Pancreas (tissue), 10 donors: ENCODE data around the gene CSMD2. TPM values are rescaled to one million over a fixed set of nuclear protein-coding genes. Genes with fewer than 3 reads are reported as not detected.

Experiments
- ATAC-seq, 4 donors: fragments of 200-7000 bp; cut with Tn5 transposase; one replicate each; pipeline versions ENCODE4 v1.8.0 to v1.9.1; 2020; ENCODE audit warnings: mild to moderate bottlenecking in 4 of 4, moderate library complexity in 4 of 4
- DNase-seq, 6 donors: peaks; one replicate each; pipeline ENCODE4 v3.0.0-alpha.2; 2020
- FAIRE-seq: peaks from 2 replicates; lab custom pipeline; 2012; peaks lifted over from hg19 to GRCh38; lab: Jason Lieb, UNC
- H3K27ac ChIP-seq, 4 donors: fragments of 200-600 bp; sonication (generic); 1 replicate in 3 of 4; 2 replicates in 1 of 4; pipeline versions ENCODE4 v1.5.0 to v1.8.0; 2020
- H3K27me3 ChIP-seq, 4 donors: fragments of 200-600 bp; one replicate each; pipeline ENCODE4 v1.8.0; 2021
- H3K36me3 ChIP-seq, 3 donors: fragments of 200-600 bp; sonication (generic) in 1 of 3; one replicate each; pipeline versions ENCODE4 v1.5.0 to v1.8.0; 2020 to 2021
- H3K4me1 ChIP-seq, 3 donors: fragments of 200-600 bp; one replicate each; pipeline ENCODE4 v1.8.0; 2021
- H3K4me3 ChIP-seq, 4 donors: fragments of 200-600 bp; sonication (generic) in 2 of 4; one replicate each; pipeline versions ENCODE4 v1.5.0 to v1.8.0; 2020 to 2021
- H3K9me3 ChIP-seq, 4 donors: fragments of 200-600 bp; one replicate each; pipeline ENCODE4 v1.8.0; 2021
- CTCF ChIP-seq, 4 donors: fragments of 200-600 bp; sonication (generic) in 3 of 4; IDR thresholded peaks; one replicate each; pipeline versions ENCODE4 v1.5.0 to v1.8.0; 2021; ENCODE audit warnings: antibody characterized with exemption in 4 of 4
- WGBS, 2 donors: extraction: QIAGEN DNeasy Blood & Tissue Kit; methylation state at CpG; one replicate each; pipeline ENCODE4 v1.1.7; 2013; 5-methylcytosine and 5-hydroxymethylcytosine counted together
- intact Hi-C, 3 donors: fragments of 100-400 bp; cut with DNase I; formaldehyde crosslinking; loops; one replicate each; pipeline versions ENCODE4 v1.11.1 to v1.14.2; 2022
- polyA plus RNA-seq, 2 donors: library from polyadenylated mRNA; stranded (reverse); fragments of 200-250 nt; gene quantifications; one replicate each; pipeline ENCODE4 v1.2.3, GENCODE V29; 2013
- total RNA-seq, 6 donors: library from RNA; stranded (reverse); fragmentation: NEBNext Ultra II Directional in 4 of 6; extraction: Animal tissue kit (Norgen Biotek cat#: 25700) in 4 of 6; gene quantifications; one replicate each; pipeline versions ENCODE4 v1.2.1 to v1.2.4, GENCODE V29; 2021 to 2023
- donor health status: healthy with polysubstance abuse.
- donor health status: DM: no; HTN: no; CAD: no; lungs with moderate emphysema.
- donor health status: DM: no; HTN: no; CAD: no.
- donor health status: control.
- donor health status: control.
- donor health status: Bipolar disorder and iron deficiency.
- donor health status: DM: yes; HTN: yes; CAD: no.
- donor health status: DM: no; HTN: no; CAD: no.
- donor health status: DM: no; HTN: no; CAD: no.
- donor health status: DM: yes; HTN: yes; CAD: no.

CSMD2 gene
- total and polyA plus RNA-seq, 8 donors = 0.04 to 2.0 (median 0.36) TPM

GRCh38 chr1:33624261-33624990 lies 540.6 kb downstream of the CSMD2 start:
- H3K27me3 ChIP-seq = no peaks in the 10 kb centered on the region
- DNase-seq (no peak), ATAC-seq (no peak), FAIRE-seq (no peak)
- no peaks in the 10 kb centered on the region for H3K9me3 ChIP-seq
- intact Hi-C loops = no loop called here
- no peaks in the 10 kb centered on the region for H3K36me3 ChIP-seq
- no peak overlapping the region for H3K4me3 ChIP-seq
- H3K4me1 ChIP-seq = no peaks in the 10 kb centered on the region
- WGBS, 2 donors = 88 to 93% methylated on average over 24 to 25 of the region's 25 CpGs
- TF ChIP-seq CTCF (IDR thresholded peaks at IDR 0.05) = no peak
- no peak overlapping the region for H3K27ac ChIP-seq

- intact Hi-C loops = no loop called here
- H3K9me3 ChIP-seq = no peaks in the 10 kb centered on the region
- no peaks in the 10 kb centered on the region for H3K4me1 ChIP-seq
- DNase-seq (no peak), FAIRE-seq (no peak), ATAC-seq (no peak)
- WGBS, 2 donors = 75 to 78% methylated on average over 4 of the region's 4 CpGs
- H3K4me3 ChIP-seq = no peak overlapping the region
- H3K27ac ChIP-seq = no peak overlapping the region
- no peak for TF ChIP-seq CTCF (IDR thresholded peaks at IDR 0.05)
- H3K36me3 ChIP-seq = no peaks in the 10 kb centered on the region
- no peaks in the 10 kb centered on the region for H3K27me3 ChIP-seq
Measured at GRCh38 chr1:33623811-33624210, 541.2 kb downstream of the CSMD2 start.

- 73 to 80% methylated on average over 1 of the region's 1 CpG for WGBS, 2 donors
Measured at GRCh38 chr1:33622757-33623156, 542.3 kb downstream of the CSMD2 start.

GRCh38 chr1:33618636-33619035 lies 546.4 kb downstream of the CSMD2 start:
- 82 to 93% methylated on average over 1 of the region's 1 CpG for WGBS, 2 donors

More at GRCh38 chr1:33622757-33623156, 542.3 kb downstream of the CSMD2 start:
- Histone ChIP-seq H3K27me3 (no peaks in the 10 kb centered on the region), H3K27ac (no peak overlapping the region), H3K4me3 (no peak overlapping the region), H3K36me3 (no peaks in the 10 kb centered on the region), H3K9me3 (no peaks in the 10 kb centered on the region), H3K4me1 (no peaks in the 10 kb centered on the region)
- intact Hi-C loops = no loop called here
- DNase-seq (no peak), ATAC-seq (no peak), FAIRE-seq (no peak)
- no peak for TF ChIP-seq CTCF (IDR thresholded peaks at IDR 0.05)

More at GRCh38 chr1:33618636-33619035, 546.4 kb downstream of the CSMD2 start:
- no peak for TF ChIP-seq CTCF (IDR thresholded peaks at IDR 0.05)
- Histone ChIP-seq H3K36me3 (no peaks in the 10 kb centered on the region), H3K9me3 (no peaks in the 10 kb centered on the region), H3K27ac (no peak overlapping the region), H3K27me3 (peaks cover 0 to 3% (median 0%) of the 10 kb centered on the region in 4 donors), H3K4me1 (no peaks in the 10 kb centered on the region), H3K4me3 (no peak overlapping the region)
- DNase-seq (no peak), ATAC-seq (no peak), FAIRE-seq (no peak)
- intact Hi-C loops = no loop called here
